ENCODE measurements around the gene SDR39U1. TPM values are rescaled to one million over a fixed set of nuclear protein-coding genes. Genes with fewer than 3 reads are reported as not detected.

SDR39U1 gene
- total RNA-seq, 4 donors from 2014 or later: 28.4 to 35.9 (median 31.8) TPM

DNA sequence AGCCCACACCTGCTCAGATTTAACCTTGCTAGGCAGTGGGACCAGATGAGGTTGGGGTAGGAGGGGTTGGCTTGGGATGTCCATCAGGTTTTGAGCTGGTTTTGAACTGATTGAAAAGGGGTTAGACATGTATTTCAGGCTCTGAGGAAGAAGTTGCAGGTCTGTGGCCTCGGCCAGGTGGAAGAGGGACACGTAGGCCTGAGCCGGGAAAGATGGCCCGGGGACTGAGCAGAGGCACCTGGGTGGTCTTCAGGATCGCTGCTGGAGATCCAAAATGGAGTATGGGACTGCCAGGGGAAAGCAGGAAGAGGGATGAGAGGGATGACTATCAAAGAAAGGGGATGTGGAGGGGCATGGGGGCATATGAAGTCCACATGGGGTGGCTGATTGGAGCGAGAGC, 36.2 kb downstream of the SDR39U1 start:
- no peak for DNase-seq (ENCODE audit: low spot score)
- ATAC-seq (ENCODE audit: low FRiP score): no peak
- TF ChIP-seq CTCF (IDR thresholded peaks at IDR 0.05): no peak

GRCh38 chr14:24404814-24405213, 37.8 kb downstream of the SDR39U1 start:
- DNase-seq (ENCODE audit: low spot score) (no peak), ATAC-seq (ENCODE audit: low FRiP score) (no peak)
- TF ChIP-seq CTCF (IDR thresholded peaks at IDR 0.05): no peak

GRCh38 chr14:24403294-24403998, 39.1 kb downstream of the SDR39U1 start:
- DNase-seq (ENCODE audit: low spot score): no peak
- TF ChIP-seq CTCF (IDR thresholded peaks at IDR 0.05): no peak
- no peak for ATAC-seq (ENCODE audit: low FRiP score)

- ATAC-seq (ENCODE audit: low FRiP score): no peak
- TF ChIP-seq CTCF (IDR thresholded peaks at IDR 0.05): no peak
- no peak for DNase-seq (ENCODE audit: low spot score)
Measured at GRCh38 chr14:24401810-24402702, 40.5 kb downstream of the SDR39U1 start.

GRCh38 chr14:24399999-24400718, 42.4 kb downstream of the SDR39U1 start:
- TF ChIP-seq CTCF (IDR thresholded peaks at IDR 0.05): no peak
- DNase-seq (ENCODE audit: low spot score): no peak

GRCh38 chr14:24399447-24399822, 43.1 kb downstream of the SDR39U1 start:
- TF ChIP-seq CTCF (IDR thresholded peaks at IDR 0.05): no peak
- DNase-seq (ENCODE audit: low spot score) (no peak), ATAC-seq (ENCODE audit: low FRiP score) (no peak)

More at GRCh38 chr14:24399999-24400718, 42.4 kb downstream of the SDR39U1 start:
- no peak for ATAC-seq (ENCODE audit: low FRiP score)

All from omental fat pad (tissue), 4 donors.